Stimulated activated CD4-positive, alpha-beta T cell treated with anti-CD3 and anti-CD28 coated beads, Interleukin-15, amount 100 ng/mL, for 48 hours (primary cell): ENCODE results near the gene CCDC50.

ENCODE experiments used
- DNase-seq, 2 donors: peaks; one replicate each; pipeline ENCODE4 v3.0.0-alpha.2; 2020; ENCODE audit warnings: low read depth in 2 of 2

CCDC50 gene

GRCh38 chr3:191320316-191320715 lies 8.9 kb upstream of the CCDC50 start:
- DNase-seq, result no peak

- DNase-seq, result no peak
Measured at GRCh38 chr3:191321019-191321767, 8.0 kb upstream of the CCDC50 start.

- no peak for DNase-seq
Measured at GRCh38 chr3:191324936-191325335, 4.3 kb upstream of the CCDC50 start.

GRCh38 chr3:191327526-191327925 lies 1.7 kb upstream of the CCDC50 start:
- no peak for DNase-seq

- DNase-seq, result no peak
Measured at GRCh38 chr3:191328383-191328961, 722 bp upstream of the CCDC50 start.

- no peak for DNase-seq
Measured at GRCh38 chr3:191329654-191330529, 698 bp downstream of the CCDC50 start, which contains the start of gene UTS2B. UTS2B (minus strand) TSS chr3:191330526; CDS start chr3:191282189, 48,337 bp downstream.

GRCh38 chr3:191330530-191331048 lies 1.4 kb downstream of the CCDC50 start:
- no peak for DNase-seq

- no peak for DNase-seq
Measured at GRCh38 chr3:191331388-191331787, 2.2 kb downstream of the CCDC50 start.

- DNase-seq, result no peak
Measured at GRCh38 chr3:191333298-191333880, 4.2 kb downstream of the CCDC50 start.

GRCh38 chr3:191334346-191334893 lies 5.2 kb downstream of the CCDC50 start:
- no peak for DNase-seq

- DNase-seq, result no peak
Measured at GRCh38 chr3:191336833-191337232, 7.6 kb downstream of the CCDC50 start.

- no peak for DNase-seq
Measured at GRCh38 chr3:191338177-191338488, 8.9 kb downstream of the CCDC50 start.

- DNase-seq, result no peak
Measured at GRCh38 chr3:191339316-191339917, 10.2 kb downstream of the CCDC50 start.

- DNase-seq, result no peak
Measured at GRCh38 chr3:191340351-191340750, 11.2 kb downstream of the CCDC50 start.

- DNase-seq, result no peak
Measured at GRCh38 chr3:191340966-191341365, 11.8 kb downstream of the CCDC50 start.

GRCh38 chr3:191342006-191342405 lies 12.8 kb downstream of the CCDC50 start:
- DNase-seq, result no peak

GRCh38 chr3:191342411-191342810 lies 13.2 kb downstream of the CCDC50 start:
- DNase-seq, result no peak

- DNase-seq, result no peak
Measured at GRCh38 chr3:191343115-191343514, 13.9 kb downstream of the CCDC50 start.

- DNase-seq, result no peak
Measured at GRCh38 chr3:191343913-191344312, 14.7 kb downstream of the CCDC50 start.

GRCh38 chr3:191345334-191345733 lies 16.1 kb downstream of the CCDC50 start:
- no peak for DNase-seq

- no peak for DNase-seq
Measured at GRCh38 chr3:191347228-191347627, 18.0 kb downstream of the CCDC50 start.
